HEK293 (cell line): Measurements from ENCODE around the gene REPS2.

Experiments used
- ZBTB1 ChIP-seq: fragments of 450-650 bp; formaldehyde crosslinking; IDR thresholded peaks from 2 replicates; pipeline ENCODE4 v1.5.1; 2016; ENCODE audit warnings: missing biosample characterization, missing genetic modification characterization
- ZFP41 ChIP-seq: fragments of 450-650 bp; formaldehyde crosslinking; IDR thresholded peaks from 2 replicates; pipeline ENCODE4 v1.5.1; 2016; ENCODE audit warnings: missing biosample characterization, missing genetic modification characterization, borderline replicate concordance
- ZNF133 ChIP-seq: fragments of 450-650 bp; formaldehyde crosslinking; IDR thresholded peaks from 2 replicates; pipeline ENCODE4 v1.5.1; 2016; ENCODE audit warnings: missing biosample characterization, missing genetic modification characterization
- ZNF23 ChIP-seq: fragments of 450-650 bp; formaldehyde crosslinking; IDR thresholded peaks from 2 replicates; pipeline ENCODE4 v1.5.1; 2016; ENCODE audit warnings: missing biosample characterization, missing genetic modification characterization, borderline replicate concordance
- ZNF561 ChIP-seq: fragments of 450-650 bp; IDR thresholded peaks from 2 replicates; pipeline ENCODE4 v1.5.1; 2018; ENCODE audit warnings: missing biosample characterization, missing genetic modification characterization, borderline replicate concordance
- ZNF623 ChIP-seq: fragments of 450-650 bp; formaldehyde crosslinking; IDR thresholded peaks from 2 replicates; pipeline ENCODE4 v1.5.1; 2016; ENCODE audit warnings: missing biosample characterization, missing genetic modification characterization
- ZNF707 ChIP-seq: fragments of 450-650 bp; formaldehyde crosslinking; IDR thresholded peaks from 2 replicates; pipeline ENCODE4 v1.5.1; 2016; ENCODE audit warnings: missing biosample characterization, missing genetic modification characterization
- ZNF843 ChIP-seq: fragments of 450-650 bp; formaldehyde crosslinking; IDR thresholded peaks from 2 replicates; pipeline ENCODE4 v1.5.1; 2016; ENCODE audit warnings: missing biosample characterization, missing genetic modification characterization
- TF ChIP-seq, protein P1 (sequence below): fragments of 450-650 bp; formaldehyde crosslinking; IDR thresholded peaks from 2 replicates; pipeline ENCODE4 v1.5.1; 2016; ENCODE audit warnings: missing biosample characterization, missing genetic modification characterization
- TF ChIP-seq, protein P2 (sequence below): IDR thresholded peaks from 2 replicates; pipeline ENCODE4 v1.6.1; 2011; ENCODE audit warnings: mild to moderate bottlenecking, low read depth, low read length, borderline replicate concordance

- TF ChIP-seq, protein P1, sequence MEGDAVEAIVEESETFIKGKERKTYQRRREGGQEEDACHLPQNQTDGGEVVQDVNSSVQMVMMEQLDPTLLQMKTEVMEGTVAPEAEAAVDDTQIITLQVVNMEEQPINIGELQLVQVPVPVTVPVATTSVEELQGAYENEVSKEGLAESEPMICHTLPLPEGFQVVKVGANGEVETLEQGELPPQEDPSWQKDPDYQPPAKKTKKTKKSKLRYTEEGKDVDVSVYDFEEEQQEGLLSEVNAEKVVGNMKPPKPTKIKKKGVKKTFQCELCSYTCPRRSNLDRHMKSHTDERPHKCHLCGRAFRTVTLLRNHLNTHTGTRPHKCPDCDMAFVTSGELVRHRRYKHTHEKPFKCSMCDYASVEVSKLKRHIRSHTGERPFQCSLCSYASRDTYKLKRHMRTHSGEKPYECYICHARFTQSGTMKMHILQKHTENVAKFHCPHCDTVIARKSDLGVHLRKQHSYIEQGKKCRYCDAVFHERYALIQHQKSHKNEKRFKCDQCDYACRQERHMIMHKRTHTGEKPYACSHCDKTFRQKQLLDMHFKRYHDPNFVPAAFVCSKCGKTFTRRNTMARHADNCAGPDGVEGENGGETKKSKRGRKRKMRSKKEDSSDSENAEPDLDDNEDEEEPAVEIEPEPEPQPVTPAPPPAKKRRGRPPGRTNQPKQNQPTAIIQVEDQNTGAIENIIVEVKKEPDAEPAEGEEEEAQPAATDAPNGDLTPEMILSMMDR (tag by site-specific recombination) = no peak
- TF ChIP-seq ZNF707 (tag by site-specific recombination) (no peak), ZBTB1 (tag by site-specific recombination) (no peak), ZNF843 (tag by site-specific recombination) (no peak), ZNF561 (no peak), ZNF623 (tag by site-specific recombination) (no peak), ZFP41 (tag by site-specific recombination) (no peak), ZNF23 (tag by site-specific recombination) (no peak), ZNF133 (no peak)
- TF ChIP-seq, protein P2, sequence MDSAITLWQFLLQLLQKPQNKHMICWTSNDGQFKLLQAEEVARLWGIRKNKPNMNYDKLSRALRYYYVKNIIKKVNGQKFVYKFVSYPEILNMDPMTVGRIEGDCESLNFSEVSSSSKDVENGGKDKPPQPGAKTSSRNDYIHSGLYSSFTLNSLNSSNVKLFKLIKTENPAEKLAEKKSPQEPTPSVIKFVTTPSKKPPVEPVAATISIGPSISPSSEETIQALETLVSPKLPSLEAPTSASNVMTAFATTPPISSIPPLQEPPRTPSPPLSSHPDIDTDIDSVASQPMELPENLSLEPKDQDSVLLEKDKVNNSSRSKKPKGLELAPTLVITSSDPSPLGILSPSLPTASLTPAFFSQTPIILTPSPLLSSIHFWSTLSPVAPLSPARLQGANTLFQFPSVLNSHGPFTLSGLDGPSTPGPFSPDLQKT = no peak
Observed at GRCh38 chrX:17025621-17026302, 79.3 kb downstream of the REPS2 start.
